Loucy (cell line): ENCODE data around the gene THEM5.

Experiments
- H2AFZ ChIP-seq: fragments of 200-600 bp; sonication (generic); 2 replicates; pipeline ENCODE4 v1.6.0; 2016; ENCODE audit warnings: antibody characterized with exemption, mild to moderate bottlenecking, low read length, moderate library complexity
- H3F3A ChIP-seq: fragments of 200-600 bp; 2 replicates; pipeline ENCODE4 v1.6.0; 2016; ENCODE audit warnings: antibody characterized with exemption, low read depth, mild to moderate bottlenecking
- H3K27me3 ChIP-seq: fragments of 200-600 bp; sonication (generic); 2 replicates; pipeline ENCODE4 v1.6.1; 2014; ENCODE audit warnings: low read length, mild to moderate bottlenecking; ENCODE audit not compliant: insufficient read depth, poor library complexity, severe bottlenecking
- H3K36me3 ChIP-seq: fragments of 200-600 bp; sonication (generic); 2 replicates; pipeline ENCODE4 v1.6.1; 2016; ENCODE audit warnings: low read length; ENCODE audit not compliant: insufficient read depth
- H3K4me1 ChIP-seq: fragments of 200-600 bp; sonication (generic); 2 replicates; pipeline ENCODE4 v1.5.1; 2014; ENCODE audit warnings: low read length, mild to moderate bottlenecking; ENCODE audit not compliant: insufficient read depth, poor library complexity, severe bottlenecking
- H3K4me2 ChIP-seq: fragments of 200-600 bp; sonication (generic); 2 replicates; pipeline ENCODE4 v1.6.0; 2014; ENCODE audit warnings: antibody characterized with exemption, low read length, low read depth, mild to moderate bottlenecking; ENCODE audit not compliant: poor library complexity, severe bottlenecking
- H3K4me3 ChIP-seq: fragments of 200-600 bp; sonication (generic); 2 replicates; pipeline ENCODE4 v1.5.1; 2014; ENCODE audit warnings: low read length, mild to moderate bottlenecking, mixed read lengths; ENCODE audit not compliant: poor library complexity, severe bottlenecking
- H3K79me2 ChIP-seq: fragments of 200-600 bp; sonication (generic); 2 replicates; pipeline ENCODE4 v1.6.1; 2014; ENCODE audit warnings: low read length; ENCODE audit not compliant: insufficient read depth
- H3K9ac ChIP-seq: fragments of 200-600 bp; sonication (generic); 2 replicates; pipeline ENCODE4 v1.6.0; 2014; ENCODE audit warnings: mild to moderate bottlenecking, low read depth, low read length, moderate library complexity; ENCODE audit not compliant: poor library complexity, severe bottlenecking
- H3K9me2 ChIP-seq: fragments of 200-600 bp; sonication (generic); replicated peaks from 2 replicates; pipeline ENCODE4 v1.6.1; 2016; ENCODE audit warnings: low read depth, low read length, mixed read lengths
- H3K9me3 ChIP-seq: fragments of 200-600 bp; sonication (generic); 2 replicates; pipeline ENCODE4 v1.6.1; 2014; ENCODE audit warnings: mild to moderate bottlenecking, antibody characterized with exemption, low read length, low read depth; ENCODE audit not compliant: insufficient read depth
- H4K20me1 ChIP-seq: fragments of 200-600 bp; sonication (generic); 2 replicates; pipeline ENCODE4 v1.6.0; 2014; ENCODE audit warnings: antibody characterized with exemption, low read length, mild to moderate bottlenecking; ENCODE audit not compliant: insufficient read depth, poor library complexity, severe bottlenecking
- CTCF ChIP-seq: fragments of 200-600 bp; sonication (generic); conservative IDR thresholded peaks from 2 replicates; pipeline ENCODE4 v1.5.1; 2014; ENCODE audit warnings: mild to moderate bottlenecking, antibody characterized with exemption, low read length
- EZH2phosphoT487 ChIP-seq: fragments of 200-600 bp; IDR thresholded peaks from 2 replicates; pipeline ENCODE4 v1.6.1; 2018; ENCODE audit warnings: antibody characterized with exemption, mild to moderate bottlenecking, moderate library complexity, borderline replicate concordance

THEM5 gene

GRCh38 chr1:151849126-151849525, 4.4 kb downstream of the THEM5 start:
- Histone ChIP-seq H2AFZ (no peak overlapping the region), H3K27me3 (no peaks in the 10 kb centered on the region), H3K4me3 (no peak overlapping the region)

GRCh38 chr1:151847867-151848596, 5.5 kb downstream of the THEM5 start:
- Histone ChIP-seq H3K4me1 (no peaks in the 10 kb centered on the region), H3K4me2 (no peak overlapping the region), H3K9ac (no peak overlapping the region), H4K20me1 (no peaks in the 10 kb centered on the region), H3K4me3 (no peak overlapping the region), H3K79me2 (no peaks in the 10 kb centered on the region), H3K9me3 (no peaks in the 10 kb centered on the region), H3K9me2 (no peaks in the 10 kb centered on the region), H2AFZ (no peak overlapping the region), H3F3A (no peaks in the 10 kb centered on the region), H3K36me3 (no peaks in the 10 kb centered on the region), H3K27me3 (no peaks in the 10 kb centered on the region)
- TF ChIP-seq CTCF: no peak
- TF ChIP-seq EZH2phosphoT487: no peak

More at GRCh38 chr1:151849126-151849525, 4.4 kb downstream of the THEM5 start:
- Histone ChIP-seq H3K36me3 (no peaks in the 10 kb centered on the region), H3F3A (no peaks in the 10 kb centered on the region), H3K9me3 (no peaks in the 10 kb centered on the region), H3K79me2 (no peaks in the 10 kb centered on the region), H3K9me2 (no peaks in the 10 kb centered on the region), H3K4me2 (no peak overlapping the region), H3K4me1 (no peaks in the 10 kb centered on the region), H4K20me1 (no peaks in the 10 kb centered on the region), H3K9ac (no peak overlapping the region)
- TF ChIP-seq EZH2phosphoT487 (no peak), CTCF (no peak)

GRCh38 chr1:151846686-151847237, 6.8 kb downstream of the THEM5 start:
- Histone ChIP-seq H3K36me3 (no peaks in the 10 kb centered on the region), H3K27me3 (no peaks in the 10 kb centered on the region), H3K4me1 (no peaks in the 10 kb centered on the region), H3K4me2 (no peak overlapping the region), H3K9me3 (no peaks in the 10 kb centered on the region), H3K4me3 (no peak overlapping the region), H3F3A (no peaks in the 10 kb centered on the region), H3K79me2 (no peaks in the 10 kb centered on the region), H2AFZ (peak overlapping the region; percentile 59; the same call in 1 of the 2 replicates), H3K9ac (no peak overlapping the region), H3K9me2 (no peaks in the 10 kb centered on the region), H4K20me1 (no peaks in the 10 kb centered on the region)
- TF ChIP-seq CTCF: no peak
- TF ChIP-seq EZH2phosphoT487: no peak
